Neural cell (in vitro differentiated cells): ENCODE results near the gene UBE2H. TPM values are rescaled to one million over a fixed set of nuclear protein-coding genes. Genes with fewer than 3 reads are reported as not detected.

Experiments used
- H2AFZ ChIP-seq: fragments of 200-600, 300-800 bp; sonication (generic), shearing (Covaris generic); 2 replicates; pipeline ENCODE4 v1.6.0; 2014; ENCODE audit warnings: low read depth, mild to moderate bottlenecking, antibody characterized with exemption, low read length, moderate library complexity
- H3F3A ChIP-seq: fragments of 200-600 bp; shearing (Covaris generic); 2 replicates; pipeline ENCODE4 v1.6.1; 2016; ENCODE audit warnings: mild to moderate bottlenecking, moderate library complexity, mixed read lengths, antibody characterized with exemption, low read length; ENCODE audit not compliant: insufficient read depth, poor library complexity, severe bottlenecking
- H3K27ac ChIP-seq: fragments of 200-600, 300-800 bp; sonication (generic), shearing (Covaris generic); 2 replicates; pipeline ENCODE4 v1.5.1; 2014; ENCODE audit warnings: mild to moderate bottlenecking, low read length, moderate library complexity
- H3K27me3 ChIP-seq: fragments of 300-800, 200-600 bp; sonication (generic), shearing (Covaris generic); 2 replicates; pipeline ENCODE4 v1.6.0; 2014; ENCODE audit warnings: mild to moderate bottlenecking, low read depth, low read length, moderate library complexity; ENCODE audit not compliant: insufficient read depth
- H3K36me3 ChIP-seq: fragments of 300-800, 200-600 bp; sonication (generic), shearing (Covaris generic); 2 replicates; pipeline ENCODE4 v1.5.1; 2014; ENCODE audit warnings: mild to moderate bottlenecking, antibody characterized with exemption, low read length, moderate library complexity; ENCODE audit not compliant: insufficient read depth
- H3K4me2 ChIP-seq: fragments of 300-800, 200-600 bp; sonication (generic), shearing (Covaris generic); 2 replicates; pipeline ENCODE4 v1.6.0; 2014; ENCODE audit warnings: mild to moderate bottlenecking, low read length
- H3K4me3 ChIP-seq: fragments of 300-800, 200-600 bp; sonication (generic), shearing (Covaris generic); 2 replicates; pipeline ENCODE4 v1.5.1; 2014; ENCODE audit warnings: mild to moderate bottlenecking, low read length, moderate library complexity
- H3K79me2 ChIP-seq: fragments of 200-600 bp; shearing (Covaris generic); replicated peaks from 2 replicates; pipeline ENCODE4 v1.6.0; 2014; ENCODE audit warnings: mild to moderate bottlenecking, low read length, moderate library complexity; ENCODE audit not compliant: insufficient read depth
- H3K9ac ChIP-seq: fragments of 300-800, 200-600 bp; sonication (generic), shearing (Covaris generic); 2 replicates; pipeline ENCODE4 v1.6.1; 2016; ENCODE audit warnings: mild to moderate bottlenecking, low read length, mixed read lengths
- H3K9me2 ChIP-seq: fragments of 200-600 bp; shearing (Covaris generic); 2 replicates; pipeline ENCODE4 v1.6.1; 2016; ENCODE audit warnings: mild to moderate bottlenecking, low read length, mixed read lengths; ENCODE audit not compliant: insufficient read depth
- H3K9me3 ChIP-seq: fragments of 200-600, 300-800 bp; sonication (generic), shearing (Covaris generic); 2 replicates; pipeline ENCODE4 v1.6.1; 2016; ENCODE audit warnings: mild to moderate bottlenecking, mixed run types, low read length, moderate library complexity, mixed read lengths
- H4K20me1 ChIP-seq: fragments of 200-600 bp; shearing (Covaris generic); 2 replicates; pipeline ENCODE4 v1.6.1; 2016; ENCODE audit warnings: mild to moderate bottlenecking, mixed run types; ENCODE audit not compliant: insufficient read depth
- EP300 ChIP-seq: fragments of 450-650 bp; conservative IDR thresholded peaks from 2 replicates; pipeline ENCODE4 v1.6.1; 2014; ENCODE audit warnings: antibody characterized with exemption, mild to moderate bottlenecking, moderate library complexity; ENCODE audit not compliant: poor library complexity, severe bottlenecking
- EZH2 ChIP-seq: fragments of 200-600, 300-800 bp; shearing (Covaris generic), sonication (generic); IDR thresholded peaks from 2 replicates; pipeline ENCODE4 v1.6.1; 2014; ENCODE audit warnings: antibody characterized with exemption, low read length, borderline replicate concordance, mild to moderate bottlenecking; ENCODE audit not compliant: insufficient read depth, poor library complexity, severe bottlenecking
- MXI1 ChIP-seq: fragments of 450-650 bp; conservative IDR thresholded peaks from 2 replicates; pipeline ENCODE4 v1.6.1; 2014; ENCODE audit warnings: antibody characterized with exemption, mild to moderate bottlenecking; ENCODE audit not compliant: poor library complexity, severe bottlenecking
- POLR2AphosphoS5 ChIP-seq: IDR thresholded peaks from 2 replicates; pipeline ENCODE4 v1.6.1; 2012
- RAD21 ChIP-seq: fragments of 450-650 bp; conservative IDR thresholded peaks from 2 replicates; pipeline ENCODE4 v1.6.1; 2014; ENCODE audit warnings: antibody characterized with exemption, mild to moderate bottlenecking, moderate library complexity
- SMC3 ChIP-seq: fragments of 450-650 bp; conservative IDR thresholded peaks from 2 replicates; pipeline ENCODE4 v1.6.1; 2014; ENCODE audit warnings: antibody characterized with exemption, mild to moderate bottlenecking, moderate library complexity; ENCODE audit not compliant: poor library complexity
- TAF1 ChIP-seq: IDR thresholded peaks from 2 replicates; pipeline ENCODE4 v1.6.1; 2012; ENCODE audit warnings: low read depth
- polyA plus RNA-seq: library from polyadenylated mRNA; depleted of rRNA; stranded (reverse); fragments of >200 nt; gene quantifications from 2 replicates; pipeline ENCODE4 v1.2.3, GENCODE V29; 2014
- TF ChIP-seq, protein P1 (sequence below): IDR thresholded peaks from 2 replicates; pipeline ENCODE4 v1.6.1; 2012; ENCODE audit warnings: borderline replicate concordance
- TF ChIP-seq, protein P2 (sequence below): fragments of 450-650 bp; IDR thresholded peaks from 2 replicates; pipeline ENCODE4 v1.5.1; 2014; ENCODE audit warnings: antibody characterized with exemption, mild to moderate bottlenecking, moderate library complexity; ENCODE audit not compliant: poor library complexity, severe bottlenecking

UBE2H gene
- polyA plus RNA-seq, 1 donor from 2014 or later: 96.1 TPM

GRCh38 chr7:129830949-129831348, 121.8 kb downstream of the UBE2H start:
- Histone ChIP-seq H3K4me2 (no peak overlapping the region), H3K4me3 (no peak overlapping the region)

GRCh38 chr7:129829737-129830631, 122.8 kb downstream of the UBE2H start:
- Histone ChIP-seq H3F3A (no peaks in the 10 kb centered on the region), H3K27me3 (no peaks in the 10 kb centered on the region), H3K36me3 (no peaks in the 10 kb centered on the region), H4K20me1 (no peaks in the 10 kb centered on the region), H3K4me2 (no peak overlapping the region), H3K9me3 (no peaks in the 10 kb centered on the region), H3K9me2 (no peaks in the 10 kb centered on the region), H3K27ac (peak overlapping the region; percentile 81), H3K9ac (peak overlapping the region; percentile 57), H3K4me3 (no peak overlapping the region), H3K79me2 (no peaks in the 10 kb centered on the region), H2AFZ (peak overlapping the region; percentile 54)
- TF ChIP-seq EZH2: no peak
- peak; percentile 75 for TF ChIP-seq RAD21
- no peak for TF ChIP-seq EP300
- TF ChIP-seq, protein P1, sequence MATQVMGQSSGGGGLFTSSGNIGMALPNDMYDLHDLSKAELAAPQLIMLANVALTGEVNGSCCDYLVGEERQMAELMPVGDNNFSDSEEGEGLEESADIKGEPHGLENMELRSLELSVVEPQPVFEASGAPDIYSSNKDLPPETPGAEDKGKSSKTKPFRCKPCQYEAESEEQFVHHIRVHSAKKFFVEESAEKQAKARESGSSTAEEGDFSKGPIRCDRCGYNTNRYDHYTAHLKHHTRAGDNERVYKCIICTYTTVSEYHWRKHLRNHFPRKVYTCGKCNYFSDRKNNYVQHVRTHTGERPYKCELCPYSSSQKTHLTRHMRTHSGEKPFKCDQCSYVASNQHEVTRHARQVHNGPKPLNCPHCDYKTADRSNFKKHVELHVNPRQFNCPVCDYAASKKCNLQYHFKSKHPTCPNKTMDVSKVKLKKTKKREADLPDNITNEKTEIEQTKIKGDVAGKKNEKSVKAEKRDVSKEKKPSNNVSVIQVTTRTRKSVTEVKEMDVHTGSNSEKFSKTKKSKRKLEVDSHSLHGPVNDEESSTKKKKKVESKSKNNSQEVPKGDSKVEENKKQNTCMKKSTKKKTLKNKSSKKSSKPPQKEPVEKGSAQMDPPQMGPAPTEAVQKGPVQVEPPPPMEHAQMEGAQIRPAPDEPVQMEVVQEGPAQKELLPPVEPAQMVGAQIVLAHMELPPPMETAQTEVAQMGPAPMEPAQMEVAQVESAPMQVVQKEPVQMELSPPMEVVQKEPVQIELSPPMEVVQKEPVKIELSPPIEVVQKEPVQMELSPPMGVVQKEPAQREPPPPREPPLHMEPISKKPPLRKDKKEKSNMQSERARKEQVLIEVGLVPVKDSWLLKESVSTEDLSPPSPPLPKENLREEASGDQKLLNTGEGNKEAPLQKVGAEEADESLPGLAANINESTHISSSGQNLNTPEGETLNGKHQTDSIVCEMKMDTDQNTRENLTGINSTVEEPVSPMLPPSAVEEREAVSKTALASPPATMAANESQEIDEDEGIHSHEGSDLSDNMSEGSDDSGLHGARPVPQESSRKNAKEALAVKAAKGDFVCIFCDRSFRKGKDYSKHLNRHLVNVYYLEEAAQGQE: no peak
- TF ChIP-seq POLR2AphosphoS5: no peak
- no peak for TF ChIP-seq TAF1
- TF ChIP-seq MXI1: no peak
- TF ChIP-seq, protein P2, sequence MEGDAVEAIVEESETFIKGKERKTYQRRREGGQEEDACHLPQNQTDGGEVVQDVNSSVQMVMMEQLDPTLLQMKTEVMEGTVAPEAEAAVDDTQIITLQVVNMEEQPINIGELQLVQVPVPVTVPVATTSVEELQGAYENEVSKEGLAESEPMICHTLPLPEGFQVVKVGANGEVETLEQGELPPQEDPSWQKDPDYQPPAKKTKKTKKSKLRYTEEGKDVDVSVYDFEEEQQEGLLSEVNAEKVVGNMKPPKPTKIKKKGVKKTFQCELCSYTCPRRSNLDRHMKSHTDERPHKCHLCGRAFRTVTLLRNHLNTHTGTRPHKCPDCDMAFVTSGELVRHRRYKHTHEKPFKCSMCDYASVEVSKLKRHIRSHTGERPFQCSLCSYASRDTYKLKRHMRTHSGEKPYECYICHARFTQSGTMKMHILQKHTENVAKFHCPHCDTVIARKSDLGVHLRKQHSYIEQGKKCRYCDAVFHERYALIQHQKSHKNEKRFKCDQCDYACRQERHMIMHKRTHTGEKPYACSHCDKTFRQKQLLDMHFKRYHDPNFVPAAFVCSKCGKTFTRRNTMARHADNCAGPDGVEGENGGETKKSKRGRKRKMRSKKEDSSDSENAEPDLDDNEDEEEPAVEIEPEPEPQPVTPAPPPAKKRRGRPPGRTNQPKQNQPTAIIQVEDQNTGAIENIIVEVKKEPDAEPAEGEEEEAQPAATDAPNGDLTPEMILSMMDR: peak; percentile 88

More at GRCh38 chr7:129830949-129831348, 121.8 kb downstream of the UBE2H start:
- Histone ChIP-seq H4K20me1 (no peaks in the 10 kb centered on the region), H2AFZ (no peak overlapping the region), H3K9ac (no peak overlapping the region), H3K9me3 (no peaks in the 10 kb centered on the region), H3K36me3 (no peaks in the 10 kb centered on the region), H3K9me2 (no peaks in the 10 kb centered on the region), H3K79me2 (no peaks in the 10 kb centered on the region), H3K27ac (no peak overlapping the region), H3K27me3 (no peaks in the 10 kb centered on the region), H3F3A (no peaks in the 10 kb centered on the region)
- TF ChIP-seq TAF1 (no peak), POLR2AphosphoS5 (no peak), MXI1 (no peak), EZH2 (no peak), EP300 (no peak), RAD21 (no peak), SMC3 (no peak)
- TF ChIP-seq, protein P2: no peak
- TF ChIP-seq, protein P1: no peak
